IPS DF 19.7 (cell line): ENCODE results near the gene DUT.

Experiments used
- DNase-seq: peaks from one replicate; pipeline ENCODE4 v3.0.0-alpha.2; 2013; ENCODE audit warnings: low read depth, low spot score

Gene DUT

DNA sequence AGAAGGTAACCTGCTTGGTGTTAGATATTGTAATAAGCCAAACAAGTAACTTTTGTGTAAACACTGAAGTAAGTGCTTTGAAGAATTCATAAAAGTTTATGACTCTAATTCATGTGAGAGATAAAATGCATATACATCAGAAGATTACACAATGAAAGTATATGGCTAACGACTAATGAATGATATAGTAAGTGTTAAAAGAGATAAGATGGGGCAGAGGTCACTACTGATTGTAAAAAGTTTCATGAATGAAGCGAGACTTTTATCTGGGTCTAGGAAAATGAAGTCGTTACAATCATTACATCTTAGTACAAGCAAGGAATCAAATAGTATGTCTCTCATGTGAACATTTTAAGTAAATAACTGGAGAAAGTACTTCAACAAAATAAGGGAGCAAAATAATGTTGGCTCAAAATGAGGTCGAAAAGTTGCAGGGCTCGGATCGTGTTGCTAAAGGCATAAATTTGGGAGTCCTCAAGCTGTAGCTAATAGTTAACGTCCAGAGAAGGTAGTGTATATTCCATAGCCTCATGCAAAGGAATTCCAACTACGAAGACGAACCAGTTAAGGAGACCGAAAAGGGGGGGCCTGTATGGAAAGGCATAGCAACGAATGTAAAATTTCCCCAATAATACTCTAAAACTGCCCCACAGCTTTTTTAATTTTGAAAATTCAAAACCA is 984 bp upstream of the DUT start:
- DNase-seq: no peak

DNA sequence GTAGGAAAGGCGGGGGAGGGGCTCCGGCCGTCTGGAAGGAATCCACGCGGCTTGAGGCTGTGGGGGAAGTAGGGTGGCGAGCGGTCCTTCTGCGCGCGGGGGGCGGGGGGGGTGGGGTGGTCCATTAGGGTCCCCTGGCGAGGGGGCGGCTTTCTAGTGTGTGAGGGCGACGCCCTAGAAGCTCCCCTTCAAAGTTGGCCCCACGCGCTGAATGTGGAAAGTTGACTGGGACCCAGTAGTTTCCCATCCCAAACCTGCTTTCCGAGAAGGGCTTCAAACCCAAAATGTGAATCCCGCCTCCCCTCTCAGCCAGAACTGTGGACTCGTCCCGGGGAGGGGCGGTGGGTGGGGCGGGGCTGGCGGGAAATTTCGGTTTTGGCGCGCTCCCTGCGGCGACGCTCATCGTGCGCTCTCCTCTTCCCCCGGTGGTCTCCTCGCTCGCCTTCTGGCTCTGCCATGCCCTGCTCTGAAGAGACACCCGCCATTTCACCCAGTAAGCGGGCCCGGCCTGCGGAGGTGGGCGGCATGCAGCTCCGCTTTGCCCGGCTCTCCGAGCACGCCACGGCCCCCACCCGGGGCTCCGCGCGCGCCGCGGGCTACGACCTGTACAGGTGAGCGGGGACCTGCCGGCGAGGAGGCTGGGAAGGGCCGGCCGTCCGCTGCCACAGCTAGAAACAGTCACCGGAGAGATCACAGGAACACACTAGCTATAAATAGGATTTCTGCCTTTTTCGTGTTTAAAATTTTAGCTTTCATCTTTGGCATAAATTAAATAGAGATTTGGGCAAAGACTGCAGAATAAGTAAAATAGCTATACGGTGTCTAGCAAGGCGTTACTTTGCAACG is 790 bp downstream of the DUT start:
- peak; percentile 38 for DNase-seq

DNA sequence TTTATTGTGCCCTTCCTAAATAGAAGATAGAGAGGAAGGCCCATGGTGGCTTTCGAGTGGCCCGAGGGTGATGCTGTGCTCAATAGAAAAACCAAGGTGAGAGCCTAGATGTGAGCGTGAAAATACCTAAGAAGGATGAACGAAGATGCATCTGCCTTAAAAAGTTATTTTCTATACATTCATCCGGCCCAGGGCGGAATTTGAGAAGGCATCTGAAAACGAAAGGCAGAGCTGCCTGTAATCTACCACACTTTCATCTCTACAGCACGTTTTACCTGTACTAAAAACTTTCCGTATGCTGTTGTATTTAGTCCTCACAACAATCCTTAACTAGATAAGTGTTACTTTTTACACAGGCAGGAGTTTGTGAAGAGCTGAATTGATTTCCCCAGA is 1.4 kb downstream of the DUT start:
- DNase-seq: no peak

DNA sequence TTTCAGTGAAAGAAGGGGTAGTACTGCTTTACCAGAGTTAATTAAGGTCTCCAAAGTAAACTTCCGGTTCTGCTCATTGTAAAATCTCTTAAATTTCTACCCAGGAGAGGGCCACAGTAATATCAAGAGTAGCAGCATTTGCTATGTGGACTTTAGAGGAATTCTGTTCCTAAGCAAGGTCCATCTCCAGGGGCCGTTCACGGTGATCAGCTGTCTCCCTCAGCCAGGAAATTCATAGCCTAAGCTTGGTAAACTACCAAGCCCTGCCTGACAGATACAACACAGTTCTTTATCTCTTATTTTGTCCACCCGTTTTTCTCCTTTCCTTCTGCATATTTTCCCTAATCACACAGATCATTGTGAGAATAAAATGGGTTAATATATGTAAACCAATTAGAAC is 2.3 kb downstream of the DUT start:
- DNase-seq: no peak

DNA sequence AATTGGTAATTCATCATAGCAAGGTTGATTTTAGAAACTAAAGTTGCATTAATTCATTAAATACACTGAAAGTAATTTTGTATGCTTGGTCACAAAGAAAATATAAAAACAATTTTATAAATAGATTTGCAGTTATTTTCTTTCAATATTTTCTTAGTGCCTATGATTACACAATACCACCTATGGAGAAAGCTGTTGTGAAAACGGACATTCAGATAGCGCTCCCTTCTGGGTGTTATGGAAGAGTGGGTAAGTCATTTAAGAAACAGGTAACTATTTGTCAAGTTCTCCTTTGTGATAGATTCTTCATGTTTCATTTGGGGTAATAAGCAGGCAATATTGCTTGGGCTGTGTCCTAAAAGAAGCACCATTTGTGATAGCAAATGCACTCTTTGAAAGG is 3.0 kb downstream of the DUT start:
- DNase-seq: no peak

DNA sequence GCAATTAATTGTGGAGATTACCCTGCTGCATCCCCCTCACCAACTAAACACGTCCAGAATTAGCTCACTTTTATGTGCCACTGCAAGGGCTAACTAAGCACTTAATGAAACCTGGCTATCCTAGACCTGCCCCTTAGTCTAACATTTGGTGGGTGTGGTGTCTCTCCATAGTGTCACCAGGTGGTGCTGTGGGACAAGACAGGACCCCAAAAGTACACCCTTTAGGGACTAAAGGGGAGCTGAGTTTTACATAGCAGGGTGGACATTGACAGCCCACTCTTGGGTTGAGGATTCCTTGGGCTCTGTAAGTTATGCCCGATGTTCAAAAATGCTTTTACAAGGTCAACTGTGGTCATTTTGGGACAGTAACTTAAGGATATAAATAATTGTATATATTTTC is 5.7 kb downstream of the DUT start:
- DNase-seq: no peak

DNA sequence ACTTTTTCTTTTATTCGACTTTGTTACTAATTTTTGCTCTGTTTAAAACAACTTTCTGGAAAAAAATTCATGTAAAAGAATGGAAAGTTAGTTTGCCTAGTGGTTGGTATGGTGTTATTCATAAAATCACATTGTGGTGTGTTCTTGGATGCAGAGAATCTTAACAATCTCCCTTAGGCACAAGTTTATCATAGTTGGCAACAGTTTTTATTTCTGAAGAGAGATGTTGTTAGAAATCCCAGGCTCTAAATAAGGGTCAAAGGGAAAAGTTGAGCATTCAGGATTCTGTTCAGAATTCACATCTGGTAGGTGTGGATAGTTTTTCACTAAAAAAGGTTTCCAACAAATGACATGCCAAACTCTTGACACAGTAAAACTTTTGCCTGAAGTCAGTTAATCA is 6.4 kb downstream of the DUT start:
- no peak for DNase-seq

DNA sequence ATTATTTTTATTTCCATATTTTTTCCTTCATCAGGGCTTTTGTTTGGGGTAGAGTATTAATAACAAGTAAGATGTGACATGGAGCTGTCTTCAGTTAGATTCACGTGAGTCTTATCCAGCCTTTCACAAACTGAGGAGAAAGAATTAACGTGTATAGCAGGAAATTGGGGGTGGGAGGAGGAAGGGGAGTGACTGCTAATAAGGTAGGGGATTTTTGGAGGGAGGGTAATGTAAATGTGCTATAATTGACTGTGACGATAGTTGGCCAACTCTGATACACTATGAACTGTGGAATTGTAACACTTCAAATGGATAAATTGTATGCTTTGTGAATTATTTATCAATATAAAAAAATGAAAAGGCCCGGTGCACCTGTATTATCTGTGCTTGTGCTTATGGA is 8.9 kb downstream of the DUT start:
- DNase-seq: no peak

DNA sequence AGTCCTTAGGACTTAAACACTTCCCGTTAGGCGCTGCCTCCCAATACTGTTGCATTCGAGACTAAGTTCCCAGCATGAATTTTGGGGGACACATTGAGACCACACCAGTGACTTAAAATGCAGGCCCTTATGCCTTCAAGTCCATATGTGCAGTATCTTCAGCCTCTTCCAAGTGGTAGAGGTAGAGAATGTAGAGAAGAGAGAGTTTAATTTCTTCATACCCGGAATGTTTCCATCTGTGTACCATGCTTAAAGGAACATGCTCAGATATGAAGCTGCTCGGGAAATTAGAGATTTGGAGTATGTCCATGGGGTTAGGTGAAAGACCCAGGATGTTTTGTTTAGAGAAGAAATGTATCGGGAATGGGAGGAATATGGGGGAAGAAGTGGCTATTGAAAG is 12.6 kb downstream of the DUT start:
- DNase-seq: no peak

DNA sequence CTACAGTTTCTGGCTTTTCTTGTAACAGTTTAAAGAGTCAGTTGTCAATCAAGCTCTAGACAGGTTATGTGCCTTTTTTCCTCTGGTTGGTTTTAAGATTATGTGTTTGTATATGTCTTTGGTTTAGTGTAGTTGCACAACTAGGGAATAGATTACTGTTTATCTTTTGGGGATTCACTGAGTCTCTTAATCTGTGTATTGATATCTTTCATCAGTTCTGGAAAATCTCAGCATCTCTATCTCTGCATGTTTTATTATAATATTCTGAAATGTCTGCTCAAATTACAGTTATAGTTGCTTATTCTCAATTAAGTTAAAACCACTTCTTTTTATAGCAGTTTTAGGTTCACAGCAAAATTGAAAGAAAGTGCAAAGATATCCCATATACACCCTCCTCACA is 14.3 kb downstream of the DUT start:
- DNase-seq: no peak

DNA sequence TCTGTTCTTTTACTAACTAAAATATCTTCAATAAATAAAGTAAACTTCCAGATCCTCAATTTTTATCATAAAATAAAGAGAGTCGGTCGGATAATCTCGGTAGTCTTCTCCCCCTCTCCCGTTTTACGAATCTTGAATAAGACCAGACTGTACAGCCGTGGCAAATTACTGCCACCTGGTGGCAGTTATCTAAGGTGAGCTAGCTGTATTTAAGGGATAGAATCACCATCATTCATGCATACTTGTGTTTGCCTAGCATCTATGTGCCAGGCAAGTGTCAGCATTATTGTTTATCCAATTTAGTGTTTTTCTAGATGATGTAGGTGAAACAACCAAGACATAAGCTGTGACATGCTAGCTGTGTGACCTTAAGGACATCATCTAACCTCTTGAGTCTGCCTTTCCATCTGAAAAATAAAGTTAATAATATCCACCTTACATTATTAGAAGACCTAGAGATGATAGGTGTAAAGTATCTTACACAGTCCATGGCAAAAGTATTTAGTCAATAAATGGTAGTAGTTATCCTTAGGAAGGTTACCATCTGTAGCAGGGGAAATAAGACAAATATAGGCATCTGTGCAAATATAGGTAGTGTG is 21.3 kb downstream of the DUT start:
- DNase-seq: peak; percentile 35

DNA sequence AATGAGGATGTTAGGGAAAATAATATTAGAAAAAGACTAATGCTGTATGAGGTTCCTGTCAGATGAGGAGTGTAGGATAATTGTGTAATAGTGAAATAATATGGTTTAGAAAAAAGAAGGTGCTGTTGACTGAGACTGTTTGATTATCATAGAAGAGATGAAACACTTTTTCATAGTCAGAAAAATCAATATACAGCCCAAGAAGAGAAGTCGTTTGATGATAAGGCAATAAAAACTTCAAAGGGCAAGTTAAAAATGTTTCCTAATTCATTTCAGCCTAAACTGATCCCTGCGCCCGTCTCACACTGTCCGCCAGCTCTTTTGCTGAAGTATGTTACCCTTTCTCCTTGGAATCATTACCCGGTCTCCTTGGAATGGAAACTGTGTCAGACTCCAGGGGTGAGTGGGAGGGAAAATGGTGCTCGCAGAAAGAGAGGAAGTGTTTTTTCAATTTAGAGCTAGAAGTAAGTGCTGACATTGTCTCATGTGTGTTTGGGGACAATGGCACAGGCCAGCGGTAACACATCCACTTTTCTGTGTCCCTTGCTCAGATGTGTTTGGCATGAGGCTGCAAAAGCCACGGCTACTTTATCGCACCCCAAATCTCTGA is 23.6 kb downstream of the DUT start:
- no peak for DNase-seq

DNA sequence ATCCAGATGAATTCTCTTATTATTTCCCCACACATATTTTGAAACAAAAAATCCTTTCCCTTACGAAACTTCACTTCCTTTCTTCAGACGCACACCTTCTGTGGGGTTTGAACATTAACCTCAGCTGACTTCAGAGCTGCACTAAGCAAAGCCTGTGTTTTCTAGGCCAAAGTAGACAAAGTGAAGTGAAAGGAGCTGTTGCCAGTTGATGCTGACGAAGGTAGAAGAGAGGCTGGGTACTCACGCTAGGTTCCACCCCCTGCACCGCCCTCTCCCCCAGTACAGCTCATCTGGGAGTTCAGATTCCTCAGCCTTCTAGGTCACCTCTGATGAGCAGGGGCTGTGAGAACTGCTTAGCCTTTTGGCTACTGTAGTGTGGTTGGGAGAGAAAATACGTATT is 24.1 kb downstream of the DUT start:
- DNase-seq: no peak

DNA sequence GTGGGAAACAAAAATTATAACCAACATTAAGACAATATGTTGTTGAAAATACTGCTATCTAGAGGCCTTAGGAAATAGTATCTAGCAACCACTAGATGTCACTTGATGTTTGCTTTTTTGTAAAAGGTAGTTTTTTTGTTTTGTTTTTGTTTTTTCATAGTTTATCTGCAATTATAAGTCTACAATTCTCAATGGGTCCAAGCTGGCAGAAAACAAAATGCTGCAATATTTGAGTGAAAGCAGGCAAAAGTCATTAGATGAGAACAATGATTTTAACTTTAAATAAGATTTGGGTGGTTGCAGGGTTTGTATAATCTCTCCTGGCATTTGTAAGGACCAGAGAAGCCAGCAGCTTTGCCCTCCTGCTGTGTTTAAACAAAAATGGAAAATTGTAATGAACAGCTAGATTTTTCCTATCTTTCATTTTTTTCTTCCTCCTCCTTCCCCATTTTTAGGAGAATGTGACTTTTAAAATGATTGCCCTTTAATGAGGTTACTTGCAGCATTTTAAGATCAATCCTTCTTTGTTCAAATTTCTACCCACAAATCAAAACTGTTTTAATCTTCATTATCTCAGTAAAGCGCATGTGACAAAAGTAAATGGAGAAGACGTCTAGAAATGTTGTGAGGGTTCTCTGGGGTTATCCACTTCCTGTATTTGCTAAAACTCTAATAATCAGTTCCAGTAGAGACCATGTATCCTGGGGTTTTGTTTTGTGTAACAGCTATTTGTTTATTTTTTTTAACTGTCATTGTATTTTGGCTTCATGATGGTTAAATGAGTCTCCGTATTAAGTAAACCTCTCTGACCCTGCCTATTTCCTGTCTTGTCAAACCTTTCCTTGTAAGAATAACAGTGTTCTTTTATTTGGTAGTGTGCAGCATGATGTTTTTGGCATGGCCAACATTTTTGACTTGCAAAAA is 27.3 kb downstream of the DUT start:
- DNase-seq: no peak

DNA sequence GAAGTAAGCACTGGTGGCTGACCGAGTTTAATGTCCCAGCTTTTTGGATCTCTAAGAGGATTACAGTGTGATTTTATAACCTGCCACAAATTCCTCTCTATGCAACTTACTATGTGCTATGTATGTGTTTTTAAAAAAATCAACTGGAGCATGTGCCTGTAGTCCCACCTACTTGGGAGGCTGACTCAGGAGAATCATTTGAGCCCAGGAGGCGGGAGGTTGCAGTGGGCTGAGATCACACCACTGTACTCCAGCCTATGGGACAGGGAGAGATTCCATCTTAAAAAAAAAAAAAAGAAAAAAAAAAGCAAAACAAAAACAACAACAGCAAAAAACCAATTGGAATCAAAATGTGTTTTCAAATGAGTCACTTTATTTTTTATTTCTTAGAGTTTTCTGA is 29.6 kb downstream of the DUT start:
- no peak for DNase-seq

DNA sequence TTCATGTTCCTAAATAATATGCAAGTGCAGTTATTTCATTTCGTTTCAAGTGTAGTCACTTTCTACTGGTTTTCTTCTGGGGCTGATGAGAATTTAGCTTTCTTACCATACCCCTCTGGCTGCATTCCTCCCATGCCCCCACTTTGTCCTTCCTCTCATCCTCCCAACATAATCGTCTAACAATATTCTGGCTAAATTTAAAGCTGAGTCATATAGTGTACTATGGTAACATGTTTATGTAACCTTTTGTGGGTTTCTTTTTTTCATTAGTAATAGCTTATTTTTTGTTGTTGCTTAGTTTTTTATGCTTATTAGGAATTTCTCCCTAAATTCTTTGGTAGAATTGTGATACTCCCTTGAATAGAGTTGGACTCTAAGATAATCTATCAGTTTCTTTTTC is 30.5 kb downstream of the DUT start:
- no peak for DNase-seq

DNA sequence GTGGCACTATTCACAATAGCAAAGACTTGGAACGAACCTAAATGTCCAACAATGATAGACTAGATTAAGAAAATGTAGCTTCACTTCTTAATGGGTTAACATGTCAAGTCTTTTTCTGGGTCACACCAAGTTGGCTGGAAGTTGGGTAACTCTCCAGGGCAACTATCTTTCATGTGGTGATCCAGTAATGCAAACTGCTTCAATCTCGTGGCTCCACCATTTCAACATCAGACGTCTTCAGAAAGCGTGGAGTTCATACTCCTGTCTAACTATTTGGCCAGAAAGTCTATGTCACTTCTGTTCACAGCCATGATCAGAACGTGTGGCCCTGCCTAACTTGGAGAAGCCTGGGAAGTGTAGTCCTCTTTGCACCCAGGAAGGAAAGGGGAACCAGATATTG is 32.2 kb downstream of the DUT start:
- no peak for DNase-seq

DNA sequence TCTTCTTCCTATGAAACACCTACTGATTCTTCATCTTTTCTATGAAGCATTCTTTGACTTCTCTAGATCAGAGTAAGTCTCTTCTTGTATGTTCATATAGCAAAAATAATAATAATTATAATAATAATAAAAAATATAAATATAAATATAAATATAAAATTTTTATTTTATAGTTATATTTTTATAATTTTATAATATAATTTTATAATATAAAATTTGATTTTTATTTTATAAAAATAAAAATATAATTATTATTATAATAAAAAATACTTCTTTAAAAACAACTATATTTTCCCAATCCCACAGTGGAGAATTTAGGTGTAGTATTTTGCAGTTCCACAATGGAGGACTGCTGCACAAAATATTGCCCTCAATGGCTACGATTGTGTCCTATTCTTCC is 34.3 kb downstream of the DUT start:
- DNase-seq: no peak

DNA sequence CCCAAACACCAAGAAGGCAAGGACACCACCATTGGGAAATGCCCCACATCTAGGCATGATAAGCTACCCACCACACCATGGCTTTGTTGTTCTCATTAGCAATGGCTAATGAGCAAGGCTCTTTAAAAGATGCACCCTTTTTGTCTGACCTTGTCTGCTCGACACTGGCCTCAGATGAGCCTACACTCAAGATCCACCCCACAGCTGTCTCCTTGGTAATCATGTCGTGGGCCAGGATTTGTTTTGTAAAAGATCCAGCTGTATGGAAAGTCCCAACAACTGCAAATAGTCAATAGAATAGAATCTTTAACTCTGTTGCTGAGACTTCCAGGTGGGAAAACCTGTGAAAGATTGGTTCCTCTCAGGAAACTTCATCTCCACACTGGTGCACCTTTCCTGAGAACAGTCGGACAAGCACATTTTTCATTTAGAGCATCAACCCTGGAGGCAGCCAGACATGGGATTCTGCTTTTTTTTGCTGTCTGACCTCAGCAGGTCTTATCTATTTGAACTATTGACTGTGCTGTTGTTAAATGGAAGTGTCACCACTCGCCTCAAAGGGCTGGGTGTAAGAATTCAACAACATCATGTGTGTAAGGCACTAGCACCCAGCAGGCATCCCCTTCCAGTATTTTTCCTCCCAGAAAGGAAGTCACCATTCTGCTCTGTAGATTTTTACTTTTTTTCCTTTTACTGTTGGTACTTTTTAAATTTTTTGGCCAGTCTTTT is 35.5 kb downstream of the DUT start:
- DNase-seq: no peak

DNA sequence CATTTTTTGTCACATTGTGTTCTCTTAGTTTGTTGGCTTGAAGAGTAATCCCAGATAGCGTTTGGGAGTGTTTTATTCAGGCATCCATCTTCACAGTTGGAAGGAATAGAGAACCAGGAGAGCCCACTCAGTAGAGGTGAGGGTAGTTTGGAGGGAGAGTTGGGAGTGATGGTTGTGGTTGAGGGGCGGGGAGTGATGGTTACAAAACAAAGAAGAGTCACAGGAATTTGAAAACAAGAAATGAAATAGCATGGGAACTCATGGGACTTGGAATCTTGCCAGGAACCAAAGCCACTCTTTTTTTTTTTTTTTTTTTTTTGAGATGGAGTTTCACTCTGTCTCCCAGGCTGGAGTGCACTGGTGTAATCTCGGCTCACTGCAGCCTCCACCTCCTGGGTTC is 36.3 kb downstream of the DUT start:
- no peak for DNase-seq

DNA sequence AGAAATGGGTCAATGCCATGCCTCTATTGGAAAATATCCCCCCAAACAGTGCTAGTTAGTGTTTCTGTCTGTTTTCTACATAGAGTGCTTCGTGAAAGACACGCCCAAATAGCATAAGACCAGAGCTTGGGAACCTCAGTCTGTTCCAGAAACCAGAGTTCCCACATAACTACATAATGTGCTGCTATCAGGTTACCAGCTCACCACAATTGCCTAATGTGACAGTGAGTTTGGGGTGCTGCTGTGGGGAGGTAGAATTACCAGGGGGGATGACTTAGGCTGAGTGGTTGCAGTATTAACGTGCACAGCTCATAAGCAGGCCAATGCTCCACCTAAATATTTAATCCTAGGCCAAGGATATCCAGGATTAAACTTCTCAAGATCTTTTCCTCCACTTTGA is 39.2 kb downstream of the DUT start:
- DNase-seq: no peak
